SK-N-MC (cell line): ENCODE measurements around the gene OSTF1.

Source experiments
- DNase-seq: peaks from one replicate; pipeline ENCODE4 v3.0.0-alpha.2; 2011; ENCODE audit warnings: low read depth, low spot score
- H3K27ac ChIP-seq: fragments of 200-600 bp; sonication (generic); 2 replicates; pipeline ENCODE4 v1.5.1; 2016; ENCODE audit warnings: mixed run types
- H3K36me3 ChIP-seq: fragments of 200-600 bp; sonication (generic); 2 replicates; pipeline ENCODE4 v1.6.1; 2017; ENCODE audit warnings: antibody characterized with exemption, low read length, mixed read lengths; ENCODE audit not compliant: insufficient read depth
- H3K4me3 ChIP-seq: fragments of 200-600 bp; sonication (generic); 2 replicates; pipeline ENCODE4 v1.5.1; 2016
- H3K9ac ChIP-seq: fragments of 200-600 bp; sonication (generic); 2 replicates; pipeline ENCODE4 v1.8.0; 2017; ENCODE audit warnings: mixed run types, mixed read lengths; ENCODE audit not compliant: insufficient read length
- H3K9me3 ChIP-seq: fragments of 200-600 bp; sonication (generic); 2 replicates; pipeline ENCODE4 v1.6.1; 2017; ENCODE audit warnings: low read depth, mild to moderate bottlenecking, antibody characterized with exemption, low read length, moderate library complexity, mixed read lengths
- EZH2 ChIP-seq: fragments of 200-600 bp; sonication (generic); IDR thresholded peaks from one replicate; pipeline ENCODE4 v1.6.1; 2017; ENCODE audit warnings: antibody characterized with exemption
- FOXP2 ChIP-seq: optimal IDR thresholded peaks from 2 replicates; pipeline ENCODE3; 2011; ENCODE audit warnings: mild to moderate bottlenecking, moderate library complexity; ENCODE audit not compliant: insufficient read depth; ENCODE audit errors: extremely low read length, control extremely low read depth
- POLR2AphosphoS5 ChIP-seq: IDR thresholded peaks from 2 replicates; pipeline ENCODE4 v1.6.1; 2012; ENCODE audit warnings: mild to moderate bottlenecking, low read depth, low read length, borderline replicate concordance

OSTF1 gene

GRCh38 chr9:75133396-75133795 lies 45.1 kb downstream of the OSTF1 start:
- Histone ChIP-seq H3K27ac (no peak overlapping the region), H3K36me3 (no peaks in the 10 kb centered on the region), H3K9ac (no peak overlapping the region), H3K9me3 (no peaks in the 10 kb centered on the region), H3K4me3 (no peak overlapping the region)
- DNase-seq: no peak
- TF ChIP-seq FOXP2 (no peak), POLR2AphosphoS5 (no peak), EZH2 (no peak)

GRCh38 chr9:75134495-75134894 lies 46.2 kb downstream of the OSTF1 start:
- H3K9me3 ChIP-seq: no peaks in the 10 kb centered on the region
- H3K4me3 ChIP-seq: no peak overlapping the region
- no peak overlapping the region for H3K9ac ChIP-seq
- TF ChIP-seq POLR2AphosphoS5 (no peak), FOXP2 (no peak), EZH2 (no peak)
- H3K36me3 ChIP-seq: no peaks in the 10 kb centered on the region
- no peak overlapping the region for H3K27ac ChIP-seq
- DNase-seq: no peak

GRCh38 chr9:75138260-75139040 lies 50.1 kb downstream of the OSTF1 start:
- Histone ChIP-seq H3K9me3 (no peaks in the 10 kb centered on the region), H3K9ac (no peak overlapping the region), H3K36me3 (no peaks in the 10 kb centered on the region), H3K4me3 (0 out of 2 replicates have a peak overlapping the region, but pooled peaks have one; percentile 15), H3K27ac (peak overlapping the region; percentile 84)
- TF ChIP-seq EZH2: no peak
- peak; percentile 64 for DNase-seq

GRCh38 chr9:75139201-75139600 lies 50.9 kb downstream of the OSTF1 start:
- H3K36me3 ChIP-seq: no peaks in the 10 kb centered on the region
- H3K4me3 ChIP-seq: 0 out of 2 replicates have a peak overlapping the region, but pooled peaks have one; percentile 15
- TF ChIP-seq EZH2 (no peak), POLR2AphosphoS5 (no peak), FOXP2 (no peak)
- no peak overlapping the region for H3K9ac ChIP-seq
- H3K27ac ChIP-seq: peak overlapping the region; percentile 84
- DNase-seq: no peak
- H3K9me3 ChIP-seq: no peaks in the 10 kb centered on the region

- Histone ChIP-seq H3K9me3 (no peaks in the 10 kb centered on the region), H3K36me3 (no peaks in the 10 kb centered on the region), H3K4me3 (no peak overlapping the region), H3K9ac (no peak overlapping the region), H3K27ac (no peak overlapping the region)
- TF ChIP-seq POLR2AphosphoS5: no peak; the same call in 1 of the 2 replicates
- no peak for TF ChIP-seq EZH2
- TF ChIP-seq FOXP2: no peak
- DNase-seq: peak; percentile 39
Measured at GRCh38 chr9:75140261-75140660, 51.9 kb downstream of the OSTF1 start.

- no peak overlapping the region for H3K9ac ChIP-seq
- no peak overlapping the region for H3K27ac ChIP-seq
- no peaks in the 10 kb centered on the region for H3K9me3 ChIP-seq
- no peaks in the 10 kb centered on the region for H3K36me3 ChIP-seq
- no peak for TF ChIP-seq POLR2AphosphoS5
- TF ChIP-seq FOXP2: no peak
- TF ChIP-seq EZH2: no peak
- DNase-seq: no peak
- H3K4me3 ChIP-seq: no peak overlapping the region
Measured at GRCh38 chr9:75142202-75142601, 53.9 kb downstream of the OSTF1 start.

GRCh38 chr9:75146229-75146628 lies 57.9 kb downstream of the OSTF1 start:
- no peak for DNase-seq

GRCh38 chr9:75147638-75148037 lies 59.3 kb downstream of the OSTF1 start:
- no peak for TF ChIP-seq FOXP2
- TF ChIP-seq EZH2: no peak
- TF ChIP-seq POLR2AphosphoS5: no peak
- H3K27ac ChIP-seq: peak overlapping the region; percentile 83
- no peaks in the 10 kb centered on the region for H3K9me3 ChIP-seq
- H3K36me3 ChIP-seq: no peaks in the 10 kb centered on the region
- H3K4me3 ChIP-seq: peak overlapping the region; percentile 47
- H3K9ac ChIP-seq: no peak overlapping the region
- peak; percentile 39 for DNase-seq

More at GRCh38 chr9:75146229-75146628, 57.9 kb downstream of the OSTF1 start:
- Histone ChIP-seq H3K4me3 (no peak overlapping the region), H3K9ac (no peak overlapping the region), H3K36me3 (no peaks in the 10 kb centered on the region), H3K9me3 (no peaks in the 10 kb centered on the region), H3K27ac (no peak overlapping the region)
- no peak for TF ChIP-seq EZH2
- TF ChIP-seq FOXP2: no peak
- TF ChIP-seq POLR2AphosphoS5: no peak

- peak overlapping the region; percentile 83 for H3K27ac ChIP-seq
- H3K4me3 ChIP-seq: peak overlapping the region; percentile 47
- H3K36me3 ChIP-seq: no peaks in the 10 kb centered on the region
- H3K9me3 ChIP-seq: no peaks in the 10 kb centered on the region
- peak; percentile 60 for DNase-seq
- TF ChIP-seq FOXP2 (peak; percentile 57), POLR2AphosphoS5 (no peak), EZH2 (no peak)
- peak overlapping the region; percentile 50 for H3K9ac ChIP-seq
Measured at GRCh38 chr9:75148561-75148960, 60.2 kb downstream of the OSTF1 start.
